Activated naive CD4-positive, alpha-beta T cell treated with Interleukin-2 at 50 U/mL for 16 hours (primary cell): ENCODE measurements around the gene RMND5B.
"Not testable (repeated sequence)": the region's sequence is repeated elsewhere in the genome, so short reads cannot be mapped to it uniquely, and the experiment has no call there.

Experiments
- DNase-seq: peaks from one replicate; pipeline ENCODE4 v3.0.0-alpha.2; 2020

The RMND5B gene

GRCh38 chr5:178130576-178131445 is at the start of gene RMND5B:
TSS of gene RMND5B (plus strand) at chr5:178131014. CDS start at chr5:178138120, 7,106 bp downstream.
- peak; percentile 84 for DNase-seq

GRCh38 chr5:178081571-178082243 is 49.1 kb upstream of the RMND5B start:
- DNase-seq: no peak

- no peak for DNase-seq
Measured at GRCh38 chr5:178083922-178084321, 46.9 kb upstream of the RMND5B start.

- DNase-seq: no peak
Measured at GRCh38 chr5:178085316-178085715, 45.5 kb upstream of the RMND5B start.

- DNase-seq: no peak
Measured at GRCh38 chr5:178086266-178086665, 44.5 kb upstream of the RMND5B start.

- DNase-seq: not testable (repeated sequence)
Measured at GRCh38 chr5:178087199-178087598, 43.6 kb upstream of the RMND5B start.

GRCh38 chr5:178090856-178091255 is 40.0 kb upstream of the RMND5B start:
- DNase-seq: no peak

GRCh38 chr5:178093134-178093533 is 37.7 kb upstream of the RMND5B start:
- no peak for DNase-seq

GRCh38 chr5:178094345-178094744 is 36.5 kb upstream of the RMND5B start:
- DNase-seq: no peak

- DNase-seq: no peak
Measured at GRCh38 chr5:178098685-178099084, 32.1 kb upstream of the RMND5B start.

GRCh38 chr5:178103612-178104011 is 27.2 kb upstream of the RMND5B start:
- DNase-seq: no peak

- DNase-seq: no peak
Measured at GRCh38 chr5:178104492-178104891, 26.3 kb upstream of the RMND5B start.

GRCh38 chr5:178106086-178106485 is 24.7 kb upstream of the RMND5B start:
- DNase-seq: no peak

GRCh38 chr5:178106556-178107239 is 24.1 kb upstream of the RMND5B start:
- no peak for DNase-seq

- DNase-seq: no peak
Measured at GRCh38 chr5:178107756-178108310, 23.0 kb upstream of the RMND5B start.

- DNase-seq: no peak
Measured at GRCh38 chr5:178108446-178108845, 22.4 kb upstream of the RMND5B start.

- no peak for DNase-seq
Measured at GRCh38 chr5:178108966-178109365, 21.8 kb upstream of the RMND5B start.

- no peak for DNase-seq
Measured at GRCh38 chr5:178110511-178110910, 20.3 kb upstream of the RMND5B start.

- DNase-seq: no peak
Measured at GRCh38 chr5:178111925-178112324, 18.9 kb upstream of the RMND5B start.

GRCh38 chr5:178112545-178112944 is 18.3 kb upstream of the RMND5B start:
- no peak for DNase-seq

- DNase-seq: peak; percentile 87
Measured at GRCh38 chr5:178113141-178113787, 17.6 kb upstream of the RMND5B start, which contains the start of gene N4BP3. TSS of gene N4BP3 (plus strand) at chr5:178113532. CDS start at chr5:178119584, 6,052 bp downstream.

GRCh38 chr5:178113841-178114324 is 16.9 kb upstream of the RMND5B start:
- DNase-seq: peak; percentile 36
